Prostate gland (tissue), 2 donors: Measurements from ENCODE around the gene ZMYND10. TPM values are rescaled to one million over a fixed set of nuclear protein-coding genes. Genes with fewer than 3 reads are reported as not detected.
A peak's percentile ranks its signal among the peaks of the same experiment; 100 is the strongest.

Source experiments
- DNase-seq: peaks from one replicate; pipeline ENCODE4 v3.0.0-alpha.2; 2019; ENCODE audit warnings: low spot score
- H3K27ac ChIP-seq, 2 donors: fragments of 200-600 bp; sonication (generic); 2 replicates each; pipeline ENCODE4 v1.5.1; 2017 to 2019
- H3K27me3 ChIP-seq: fragments of 200-600 bp; sonication (generic); replicated peaks from 2 replicates; pipeline ENCODE4 v1.5.1; 2019; ENCODE audit not compliant: insufficient read depth
- H3K36me3 ChIP-seq, 2 donors: fragments of 200-600 bp; sonication (generic); 1 replicate in 1 of 2; 2 replicates in 1 of 2; pipeline versions ENCODE4 v1.5.1 to v1.8.1; 2017 to 2019
- H3K4me1 ChIP-seq: fragments of 200-600 bp; sonication (generic); replicated peaks from 2 replicates; pipeline ENCODE4 v1.5.1; 2019
- H3K4me3 ChIP-seq, 2 donors: fragments of 200-600 bp; sonication (generic); 2 replicates each; pipeline ENCODE4 v1.5.1; 2017 to 2019
- H3K9me3 ChIP-seq: fragments of 200-600 bp; sonication (generic); 2 replicates; pipeline ENCODE4 v1.5.1; 2017
- CTCF ChIP-seq, 4 experiments: fragments of 200-600 bp in 2 of 4; fragments of 450-650 bp in 2 of 4; sonication (generic) in 2 of 4; IDR thresholded peaks; 1 replicate in 3 of 4; 2 replicates in 1 of 4; pipeline ENCODE4 v1.5.1; 2016 to 2019; ENCODE audit warnings: antibody characterized with exemption in 4 of 4, mild to moderate bottlenecking in 2 of 4, moderate library complexity in 2 of 4
- POLR2A ChIP-seq: fragments of 450-650 bp; IDR thresholded peaks from one replicate; pipeline ENCODE4 v1.6.1; 2016; ENCODE audit warnings: antibody characterized with exemption, mild to moderate bottlenecking
- POLR2AphosphoS5 ChIP-seq: sonication (generic); formaldehyde crosslinking; IDR thresholded peaks from one replicate; pipeline ENCODE4 v1.6.1; 2017; ENCODE audit warnings: antibody characterized with exemption
- WGBS: methylation state at CpG from one replicate; pipeline ENCODE4 v1.1.5; 2018; 5-methylcytosine and 5-hydroxymethylcytosine counted together
- intact Hi-C: fragments of 100-400 bp; cut with DNase I; formaldehyde crosslinking; loops from one replicate; pipeline ENCODE4 v1.14.2; 2022
- total RNA-seq, 2 donors: library from RNA; depleted of rRNA; stranded (reverse); fragments of >200 nt; gene quantifications; one replicate each; pipeline ENCODE4 v1.1.0, GENCODE V29; 2016

ZMYND10 gene
- total RNA-seq, 2 donors from 2014 or later, result 1.6 to 41.9 TPM

- Histone ChIP-seq H3K27me3 (no peaks in the 10 kb centered on the region), H3K36me3 (no peaks in the 10 kb centered on the region), H3K9me3 (no peaks in the 10 kb centered on the region), H3K4me3 (no peak overlapping the region), H3K4me1 (peaks cover 39% of the 10 kb centered on the region), H3K27ac (no peak overlapping the region)
- DNase-seq, result no peak
- TF ChIP-seq POLR2AphosphoS5, result no peak
- TF ChIP-seq POLR2A, result no peak
- TF ChIP-seq CTCF (IDR thresholded peaks at IDR 0.05), result no peak
- intact Hi-C loops, result loop anchor here (10.0 kb wide), 1 partner anchor 1031 kb away; the partner anchor contains the start of gene MANF
- WGBS, result 81% methylated on average over 10 of the region's 12 CpGs
Measured at GRCh38 chr3:50353245-50354004, 7.9 kb upstream of the ZMYND10 start.

DNA sequence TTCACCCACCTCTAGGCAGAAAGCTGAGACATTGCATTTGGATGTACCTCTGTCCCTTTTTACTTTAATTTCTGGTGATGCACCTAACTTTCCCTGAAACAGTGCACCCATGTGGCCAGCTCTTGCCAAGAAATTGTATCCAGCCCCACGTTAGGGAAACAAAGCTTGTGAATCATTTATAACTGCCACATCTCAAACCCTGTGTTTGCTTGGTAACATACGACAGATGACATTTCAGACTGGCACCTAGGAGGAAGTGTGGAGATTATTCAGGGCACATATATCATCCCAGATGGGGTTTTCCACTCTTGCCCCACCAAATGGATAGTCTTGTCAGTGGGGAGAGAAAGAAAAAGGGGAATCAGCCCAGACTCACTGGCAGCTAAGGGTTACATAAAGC lies 7.2 kb upstream of the ZMYND10 start:
- Histone ChIP-seq H3K36me3 (no peaks in the 10 kb centered on the region), H3K4me1 (peaks cover 37% of the 10 kb centered on the region), H3K9me3 (no peaks in the 10 kb centered on the region), H3K27me3 (no peaks in the 10 kb centered on the region), H3K4me3 (no peak overlapping the region), H3K27ac (no peak overlapping the region)
- 15% methylated on average over 2 of the region's 2 CpGs for WGBS
- intact Hi-C loops, result loop anchor here (10.0 kb wide), 1 partner anchor 1032 kb away; the partner anchor contains the start of gene MANF
- no peak for TF ChIP-seq CTCF (IDR thresholded peaks at IDR 0.05)
- TF ChIP-seq POLR2AphosphoS5, result no peak
- TF ChIP-seq POLR2A, result no peak
- DNase-seq, result no peak

GRCh38 chr3:50351323-50351697 lies 5.8 kb upstream of the ZMYND10 start:
- TF ChIP-seq CTCF (IDR thresholded peaks at IDR 0.05), result no peak
- no peak for TF ChIP-seq POLR2AphosphoS5
- Histone ChIP-seq H3K9me3 (no peaks in the 10 kb centered on the region), H3K4me1 (peaks cover 26% of the 10 kb centered on the region), H3K36me3 (no peaks in the 10 kb centered on the region), H3K27me3 (no peaks in the 10 kb centered on the region), H3K27ac (peak overlapping the region; percentile 94 to 96), H3K4me3 (peak overlapping the region; percentile 73 to 91)
- 49% methylated on average over 11 of the region's 11 CpGs for WGBS
- intact Hi-C loops, result loop anchor here (10.0 kb wide), 1 partner anchor 1033 kb away; the partner anchor contains the start of gene MANF
- no peak for DNase-seq

- under 1% methylated on average over 62 of the region's 64 CpGs for WGBS
- Histone ChIP-seq H3K4me1 (peaks cover 20% of the 10 kb centered on the region), H3K9me3 (no peaks in the 10 kb centered on the region), H3K36me3 (no peaks in the 10 kb centered on the region), H3K4me3 (peak within 1 kb of the TSS; percentile 73 to 91), H3K27ac (peak within 1 kb of the TSS; percentile 94 to 96), H3K27me3 (no peaks in the 10 kb centered on the region)
- intact Hi-C loops, result loop anchor here (10.0 kb wide), 1 partner anchor 1034 kb away; the partner anchor contains the start of gene MANF
- DNase-seq, result peak; percentile 96
- TF ChIP-seq CTCF (IDR thresholded peaks at IDR 0.05), result peak in 1 of 4 experiments; percentile 19
- peak; percentile 97 for TF ChIP-seq POLR2AphosphoS5
- peak; percentile 91 for TF ChIP-seq POLR2A
Measured at GRCh38 chr3:50350527-50351322, 5.2 kb upstream of the ZMYND10 start, which contains the start of the genes CYB561D2 and NPRL2. CYB561D2 (plus strand) TSS chr3:50350862; CDS start chr3:50351434, 572 bp downstream. NPRL2 (minus strand) TSS chr3:50350775; CDS start chr3:50350652, 123 bp downstream.
